Activated CD8-positive, alpha-beta T cell treated with anti-CD3 and anti-CD28 coated beads, Interleukin-2, amount 10 ng/mL, durations not matched to agents 7 days and 5 days (primary cell): ENCODE results near the gene PIP4K2A. TPM values are rescaled to one million over a fixed set of nuclear protein-coding genes. Genes with fewer than 3 reads are reported as not detected.

Experiments used
- ATAC-seq: fragments of 150-1000 bp; cut with Tn5 transposase; one replicate; pipeline ENCODE4 v1.10.0; 2021; ENCODE audit warnings: moderate library complexity
- CTCF ChIA-PET: fragments of 350-600 bp; sonication (Branson Sonifier 250); formaldehyde crosslinking; loops from one replicate; lab custom pipeline; 2021; ENCODE audit warnings: antibody characterized with exemption; lab: Charles Lee
- POLR2A ChIA-PET: fragments of 350-600 bp; sonication (Branson Sonifier 250); formaldehyde crosslinking; loops from one replicate; lab custom pipeline; 2021; ENCODE audit warnings: antibody characterized with exemption; lab: Charles Lee
- DNase-seq: peaks from one replicate; pipeline ENCODE4 v3.0.0-alpha.2; 2020
- H3K27ac Mint-ChIP-seq: one replicate; pipeline ENCODE4 v1.8.0; 2021; ENCODE audit warnings: mild to moderate bottlenecking, mixed read lengths
- H3K27me3 Mint-ChIP-seq: one replicate; pipeline ENCODE4 v1.8.0; 2021; ENCODE audit warnings: low read depth, mixed read lengths
- H3K36me3 Mint-ChIP-seq: one replicate; pipeline ENCODE4 v1.8.0; 2021; ENCODE audit warnings: low read depth, mixed read lengths
- H3K4me1 Mint-ChIP-seq: one replicate; pipeline ENCODE4 v1.8.0; 2021; ENCODE audit warnings: low read depth, mixed read lengths
- H3K4me3 Mint-ChIP-seq: one replicate; pipeline ENCODE4 v1.8.0; 2021; ENCODE audit warnings: mild to moderate bottlenecking, mixed read lengths
- H3K9me3 Mint-ChIP-seq: one replicate; pipeline ENCODE4 v1.8.0; 2022; ENCODE audit warnings: mixed read lengths; ENCODE audit not compliant: insufficient read depth
- total RNA-seq, 2 experiments: library from RNA; stranded (reverse); gene quantifications; one replicate each; pipeline ENCODE4 v1.2.3, GENCODE V29; 2021

Gene PIP4K2A
- total RNA-seq, 2 experiments from 2014 or later: 154 to 164 TPM

DNA sequence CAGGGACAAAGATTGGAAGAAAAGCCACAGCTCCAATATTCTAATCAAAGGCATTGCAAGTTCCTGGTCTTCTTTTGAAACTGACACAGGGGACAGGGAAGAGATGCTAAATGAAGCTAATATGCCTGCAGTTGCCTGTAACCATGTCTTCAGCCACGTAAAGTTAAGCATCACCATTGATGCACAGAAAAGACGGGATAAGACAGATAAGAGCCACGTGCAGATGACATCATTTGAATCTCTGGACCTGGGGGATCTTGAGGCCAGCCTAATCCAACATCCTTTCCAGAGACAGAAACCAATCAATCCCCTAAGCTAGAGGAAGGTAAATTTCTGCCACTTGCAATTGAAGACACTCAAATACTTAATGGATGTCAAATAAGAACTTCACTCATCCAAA, 93.4 kb downstream of the PIP4K2A start:
- Mint-ChIP-seq H3K4me3 (no peak overlapping the region), H3K9me3 (no peaks in the 10 kb centered on the region)
- ATAC-seq: no peak

GRCh38 chr10:22620140-22620857, 94.1 kb downstream of the PIP4K2A start:
- no peak for DNase-seq

More for the DNA sequence above, 93.4 kb downstream of the PIP4K2A start:
- H3K27ac Mint-ChIP-seq: peak overlapping the region; percentile 25
- ChIA-PET POLR2A (interaction anchor here (1.3 kb wide), 1 partner anchor 9 kb away, joined by 4 read pairs; no protein-coding TSS in a partner anchor), CTCF (interaction anchor here (1.1 to 3.4 kb wide), 3 partner anchors 10 to 48 kb away, joined by 3 to 14 read pairs (median 3); no protein-coding TSS in a partner anchor)
- H3K27me3 Mint-ChIP-seq: no peaks in the 10 kb centered on the region
- H3K4me1 Mint-ChIP-seq: peaks cover 94% of the 10 kb centered on the region
- H3K36me3 Mint-ChIP-seq: peaks cover 30% of the 10 kb centered on the region
- no peak for DNase-seq

GRCh38 chr10:22619101-22619500, 95.3 kb downstream of the PIP4K2A start:
- H3K36me3 Mint-ChIP-seq: peaks cover 32% of the 10 kb centered on the region
- no peak for DNase-seq
- no peak overlapping the region for H3K27ac Mint-ChIP-seq
- H3K4me1 Mint-ChIP-seq: peaks cover 94% of the 10 kb centered on the region
- ChIA-PET POLR2A (interaction anchor here (0.6 to 3.4 kb wide), 2 partner anchors 11 to 35 kb away, joined by 3 to 10 read pairs; no protein-coding TSS in a partner anchor), CTCF (interaction anchor here (1.0 to 2.0 kb wide), 4 partner anchors 9 to 36 kb away, joined by 3 to 5 read pairs (median 4); no protein-coding TSS in a partner anchor)
- no peak for ATAC-seq
- H3K4me3 Mint-ChIP-seq: no peak overlapping the region
- H3K9me3 Mint-ChIP-seq: no peaks in the 10 kb centered on the region
- no peaks in the 10 kb centered on the region for H3K27me3 Mint-ChIP-seq

More at GRCh38 chr10:22620140-22620857, 94.1 kb downstream of the PIP4K2A start:
- Mint-ChIP-seq H3K36me3 (peaks cover 35% of the 10 kb centered on the region), H3K9me3 (no peaks in the 10 kb centered on the region), H3K4me3 (no peak overlapping the region), H3K27ac (no peak overlapping the region), H3K4me1 (peaks cover 94% of the 10 kb centered on the region), H3K27me3 (no peaks in the 10 kb centered on the region)
- ChIA-PET POLR2A (interaction anchor here (0.6 to 3.4 kb wide), 3 partner anchors 10 to 41 kb away, joined by 3 to 10 read pairs (median 4); no protein-coding TSS in a partner anchor), CTCF (interaction anchor here (1.0 to 3.4 kb wide), 5 partner anchors 9 to 46 kb away, joined by 3 to 14 read pairs (median 4); no protein-coding TSS in a partner anchor)
- ATAC-seq: no peak

DNA sequence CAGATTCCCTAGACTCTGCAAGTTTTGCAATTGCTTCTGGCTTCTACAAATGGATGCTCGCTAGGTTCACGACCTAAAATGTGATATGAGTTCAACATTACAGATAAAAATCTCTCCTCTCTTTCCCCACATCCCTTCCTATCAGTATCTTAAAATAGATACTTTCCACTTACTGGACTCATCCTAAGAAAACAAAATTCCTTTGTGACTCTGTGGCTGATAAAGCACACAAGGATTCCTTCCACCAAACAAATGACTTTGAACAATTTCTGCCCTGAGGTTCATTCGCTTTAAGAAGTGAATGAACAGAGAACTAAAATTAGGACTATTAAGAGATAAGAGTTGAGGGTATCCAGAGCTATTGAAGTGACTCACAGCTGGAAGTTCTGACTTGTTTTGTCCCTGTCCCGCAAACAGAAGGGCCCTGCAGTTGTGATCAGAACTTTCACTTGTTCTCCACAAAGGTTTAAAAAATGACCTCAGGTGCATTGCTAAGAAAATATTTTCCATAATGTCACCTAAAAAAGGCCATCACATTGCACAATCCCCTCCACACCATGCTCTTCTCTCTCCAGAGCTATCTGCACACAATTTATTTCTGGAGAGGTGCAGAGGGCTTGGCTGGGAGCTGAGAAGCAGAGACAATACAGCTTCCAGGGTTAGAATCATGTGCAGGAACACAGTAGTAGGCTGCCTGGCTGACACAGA, 96.1 kb downstream of the PIP4K2A start:
- CTCF ChIA-PET: interaction anchor here (0.7 to 2.0 kb wide), 6 partner anchors 10 to 45 kb away, joined by 3 to 5 read pairs (median 3); no protein-coding TSS in a partner anchor
- ATAC-seq (peak; percentile 31), DNase-seq (no peak)
- peaks cover 36% of the 10 kb centered on the region for H3K36me3 Mint-ChIP-seq
- POLR2A ChIA-PET: interaction anchor here (0.6 to 3.4 kb wide), 3 partner anchors 12 to 95 kb away, joined by 3 to 10 read pairs (median 4); no protein-coding TSS in a partner anchor
- no peaks in the 10 kb centered on the region for H3K9me3 Mint-ChIP-seq
- peak overlapping the region; percentile 54 for H3K27ac Mint-ChIP-seq
- no peak overlapping the region for H3K4me3 Mint-ChIP-seq
- peaks cover 94% of the 10 kb centered on the region for H3K4me1 Mint-ChIP-seq
- no peaks in the 10 kb centered on the region for H3K27me3 Mint-ChIP-seq

DNA sequence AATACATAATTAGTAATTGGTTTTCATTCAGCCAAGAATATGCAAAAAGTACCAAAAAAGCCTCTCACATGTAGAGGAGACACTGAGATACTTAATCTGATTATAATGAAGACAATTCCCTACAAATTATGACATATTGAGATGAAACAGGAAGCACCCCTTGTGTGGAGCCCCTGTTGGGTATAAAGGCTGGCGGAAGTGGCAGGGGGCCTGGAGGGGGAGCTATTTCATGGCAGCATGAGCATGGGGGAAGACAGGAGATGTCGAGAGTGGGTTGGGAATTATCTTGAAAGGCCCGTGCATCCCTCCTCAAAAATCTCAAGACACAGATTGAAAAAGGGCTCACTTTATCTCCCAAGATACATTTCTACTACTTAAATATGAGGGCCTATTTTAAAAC, 96.9 kb downstream of the PIP4K2A start:
- H3K36me3 Mint-ChIP-seq: peaks cover 38% of the 10 kb centered on the region
- DNase-seq (no peak), ATAC-seq (no peak)
- peak overlapping the region; percentile 58 for H3K27ac Mint-ChIP-seq
- POLR2A ChIA-PET: interaction anchor here (0.7 to 3.4 kb wide), 3 partner anchors 13 to 96 kb away, joined by 3 to 10 read pairs (median 4); no protein-coding TSS in a partner anchor
- CTCF ChIA-PET: interaction anchor here (0.7 to 2.0 kb wide), 8 partner anchors 9 to 44 kb away, joined by 3 to 7 read pairs (median 4); no protein-coding TSS in a partner anchor
- peaks cover 94% of the 10 kb centered on the region for H3K4me1 Mint-ChIP-seq
- H3K27me3 Mint-ChIP-seq: no peaks in the 10 kb centered on the region
- H3K9me3 Mint-ChIP-seq: no peaks in the 10 kb centered on the region
- H3K4me3 Mint-ChIP-seq: peak overlapping the region; percentile 13

GRCh38 chr10:22617051-22617450, 97.3 kb downstream of the PIP4K2A start:
- no peak for ATAC-seq
- H3K27ac Mint-ChIP-seq: peak overlapping the region; percentile 16
- CTCF ChIA-PET: interaction anchor here (1.0 to 2.0 kb wide), 8 partner anchors 9 to 44 kb away, joined by 3 to 10 read pairs (median 4); no protein-coding TSS in a partner anchor
- no peaks in the 10 kb centered on the region for H3K9me3 Mint-ChIP-seq
- H3K4me3 Mint-ChIP-seq: no peak overlapping the region
- peaks cover 42% of the 10 kb centered on the region for H3K36me3 Mint-ChIP-seq
- H3K4me1 Mint-ChIP-seq: peaks cover 95% of the 10 kb centered on the region
- POLR2A ChIA-PET: interaction anchor here (0.7 to 3.4 kb wide), 3 partner anchors 13 to 38 kb away, joined by 3 to 10 read pairs (median 3); no protein-coding TSS in a partner anchor
- H3K27me3 Mint-ChIP-seq: no peaks in the 10 kb centered on the region
- DNase-seq: no peak

- Mint-ChIP-seq H3K4me1 (peaks cover 96% of the 10 kb centered on the region), H3K27ac (peak overlapping the region; percentile 70), H3K4me3 (peak overlapping the region; percentile 67), H3K36me3 (peaks cover 35% of the 10 kb centered on the region), H3K9me3 (no peaks in the 10 kb centered on the region), H3K27me3 (no peaks in the 10 kb centered on the region)
- ChIA-PET POLR2A (interaction anchor here (0.7 to 1.4 kb wide), 2 partner anchors 39 to 98 kb away, joined by 3 read pairs; no protein-coding TSS in a partner anchor), CTCF (interaction anchor here (1.0 to 1.9 kb wide), 6 partner anchors 10 to 372 kb away, joined by 3 to 10 read pairs (median 4); no protein-coding TSS in a partner anchor)
- ATAC-seq: peak; percentile 20
- no peak for DNase-seq
Measured at GRCh38 chr10:22615819-22616499, 98.4 kb downstream of the PIP4K2A start.

DNA sequence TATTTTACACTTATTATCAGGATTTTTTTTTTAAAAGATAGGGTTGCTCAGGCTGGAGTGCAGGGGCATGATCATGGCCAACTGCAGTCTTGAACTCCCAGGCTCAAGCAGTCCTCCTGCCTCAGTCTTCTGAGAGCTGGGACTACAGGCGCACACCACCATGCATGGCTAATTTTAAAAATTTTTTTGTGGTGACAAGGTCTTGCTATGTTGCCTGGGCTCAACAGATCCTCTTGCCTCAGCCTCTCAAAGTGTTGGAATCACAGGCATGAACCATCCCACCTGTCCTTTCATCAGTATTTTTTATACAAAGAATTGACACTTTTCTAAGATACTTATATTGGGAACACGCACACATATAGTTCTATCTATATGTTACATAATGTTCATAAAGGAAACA, 99.3 kb downstream of the PIP4K2A start:
- Mint-ChIP-seq H3K4me3 (peak overlapping the region; percentile 67), H3K4me1 (peaks cover 96% of the 10 kb centered on the region), H3K9me3 (no peaks in the 10 kb centered on the region), H3K27me3 (no peaks in the 10 kb centered on the region), H3K36me3 (peaks cover 38% of the 10 kb centered on the region), H3K27ac (peak overlapping the region; percentile 36)
- no peak for DNase-seq
- ChIA-PET POLR2A (interaction anchor here (1.2 kb wide), 1 partner anchor 77 kb away, joined by 3 read pairs; no protein-coding TSS in a partner anchor), CTCF (interaction anchor here (1.1 to 1.9 kb wide), 6 partner anchors 8 to 64 kb away, joined by 3 to 10 read pairs (median 4); no protein-coding TSS in a partner anchor)
- no peak for ATAC-seq

GRCh38 chr10:22613011-22613410, 101.4 kb downstream of the PIP4K2A start:
- CTCF ChIA-PET: interaction anchor here (0.7 to 4.8 kb wide), 9 partner anchors 8 to 108 kb away, joined by 3 to 32 read pairs (median 7); partner anchors contain the start of gene PIP4K2A
- POLR2A ChIA-PET: interaction anchor here (0.8 to 2.1 kb wide), 3 partner anchors 11 to 56 kb away, joined by 3 to 8 read pairs (median 7); no protein-coding TSS in a partner anchor
- H3K27me3 Mint-ChIP-seq: no peaks in the 10 kb centered on the region
- H3K36me3 Mint-ChIP-seq: peaks cover 50% of the 10 kb centered on the region
- H3K9me3 Mint-ChIP-seq: no peaks in the 10 kb centered on the region
- H3K4me3 Mint-ChIP-seq: peak overlapping the region; percentile 70
- ATAC-seq: no peak
- H3K27ac Mint-ChIP-seq: peak overlapping the region; percentile 90
- DNase-seq: no peak
- peaks cover 96% of the 10 kb centered on the region for H3K4me1 Mint-ChIP-seq

GRCh38 chr10:22612318-22612717, 102.1 kb downstream of the PIP4K2A start:
- peak; percentile 46 for DNase-seq
- peak; percentile 41 for ATAC-seq
- Mint-ChIP-seq H3K36me3 (peaks cover 56% of the 10 kb centered on the region), H3K9me3 (no peaks in the 10 kb centered on the region), H3K4me1 (peaks cover 96% of the 10 kb centered on the region), H3K27me3 (no peaks in the 10 kb centered on the region), H3K27ac (peak overlapping the region; percentile 90), H3K4me3 (peak overlapping the region; percentile 70)
- CTCF ChIA-PET: interaction anchor here (0.7 to 4.8 kb wide), 13 partner anchors 9 to 108 kb away, joined by 3 to 32 read pairs (median 7); partner anchors contain the start of gene PIP4K2A
- POLR2A ChIA-PET: interaction anchor here (0.8 to 2.4 kb wide), 7 partner anchors 11 to 100 kb away, joined by 3 to 13 read pairs (median 7); no protein-coding TSS in a partner anchor
